Cerebellar nuclear complex (tissue), 1 donor: ENCODE data around the gene CHST14.

Experiments used
- DNase-seq, 2 experiments: peaks; one replicate each; lab custom pipeline; 2025; lab: John Stamatoyannopoulos, UW

The CHST14 gene, protein sequence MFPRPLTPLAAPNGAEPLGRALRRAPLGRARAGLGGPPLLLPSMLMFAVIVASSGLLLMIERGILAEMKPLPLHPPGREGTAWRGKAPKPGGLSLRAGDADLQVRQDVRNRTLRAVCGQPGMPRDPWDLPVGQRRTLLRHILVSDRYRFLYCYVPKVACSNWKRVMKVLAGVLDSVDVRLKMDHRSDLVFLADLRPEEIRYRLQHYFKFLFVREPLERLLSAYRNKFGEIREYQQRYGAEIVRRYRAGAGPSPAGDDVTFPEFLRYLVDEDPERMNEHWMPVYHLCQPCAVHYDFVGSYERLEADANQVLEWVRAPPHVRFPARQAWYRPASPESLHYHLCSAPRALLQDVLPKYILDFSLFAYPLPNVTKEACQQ

DNA sequence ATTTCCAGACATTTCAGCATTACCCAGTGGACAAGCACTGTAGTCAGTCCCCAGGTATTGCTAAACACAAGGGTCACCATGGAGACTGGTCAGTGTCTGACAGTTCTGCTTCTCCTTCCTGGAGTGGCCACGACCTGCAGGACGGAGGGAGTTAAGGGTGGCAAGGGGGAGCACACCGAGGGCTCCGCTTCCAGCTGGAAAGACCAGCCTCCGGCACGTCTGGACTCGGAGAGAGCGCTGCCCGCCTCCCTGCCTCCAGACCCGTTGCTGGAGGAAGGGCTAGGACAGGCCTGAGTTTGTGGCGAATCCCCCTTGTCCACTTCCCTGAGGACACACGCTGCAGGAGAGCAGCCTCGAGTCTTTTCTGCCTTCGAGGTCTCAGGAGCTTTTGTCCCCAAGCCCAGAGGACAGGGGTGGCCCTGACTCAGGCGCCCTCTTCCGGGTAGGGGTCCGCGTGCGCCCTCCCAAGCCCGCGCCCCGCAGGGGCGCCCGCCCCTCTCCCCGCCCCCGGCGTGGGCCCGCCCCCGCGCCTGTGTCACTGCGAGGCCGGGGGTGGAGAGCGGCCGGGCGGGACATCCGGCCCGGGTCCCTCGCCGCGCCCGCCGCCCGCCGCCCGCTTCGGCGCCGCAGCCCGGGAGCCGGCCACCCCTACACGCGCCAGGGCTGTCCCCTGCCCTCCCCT lies at the start of gene CHST14:
Gene CHST14, plus strand, starts transcription at position 562 of the 682 bp plus-strand sequence. CDS start 230 bp downstream, outside the sequence.
- DNase-seq, result no peak

GRCh38 chr15:40421246-40422157 lies 49.3 kb upstream of the CHST14 start:
- DNase-seq, result peak in 1 of 2 experiments; percentile 37

DNA sequence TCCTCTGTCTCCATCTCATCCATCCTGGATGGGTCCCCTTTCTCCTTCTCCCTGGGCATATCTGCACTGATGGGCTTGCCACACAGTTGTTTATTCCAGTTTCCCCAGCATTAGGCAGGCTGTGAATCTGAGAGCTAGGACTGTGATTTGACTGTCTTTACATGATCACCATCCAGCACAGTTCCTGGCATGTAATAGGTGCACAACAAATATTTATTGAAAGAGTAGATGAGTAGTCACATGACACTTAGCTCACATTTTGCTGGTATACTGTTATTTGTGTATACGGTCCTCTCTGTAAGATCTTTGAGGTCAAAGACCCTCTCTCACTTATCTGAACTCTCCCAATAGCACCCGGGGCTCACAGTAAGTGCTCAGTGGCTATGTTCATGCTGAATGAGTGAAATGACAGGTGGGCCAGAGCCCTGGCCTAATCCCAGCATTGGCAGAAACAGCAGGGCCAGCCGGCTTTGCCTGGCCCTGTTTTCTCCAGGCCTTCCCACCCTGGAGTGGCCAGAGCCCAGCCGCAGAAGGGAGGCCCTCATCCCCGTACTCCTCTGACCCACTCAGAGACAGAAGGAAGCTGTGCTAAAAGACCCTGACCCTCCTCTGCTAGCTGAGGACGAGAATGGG lies 46.2 kb upstream of the CHST14 start:
- no peak for DNase-seq

DNA sequence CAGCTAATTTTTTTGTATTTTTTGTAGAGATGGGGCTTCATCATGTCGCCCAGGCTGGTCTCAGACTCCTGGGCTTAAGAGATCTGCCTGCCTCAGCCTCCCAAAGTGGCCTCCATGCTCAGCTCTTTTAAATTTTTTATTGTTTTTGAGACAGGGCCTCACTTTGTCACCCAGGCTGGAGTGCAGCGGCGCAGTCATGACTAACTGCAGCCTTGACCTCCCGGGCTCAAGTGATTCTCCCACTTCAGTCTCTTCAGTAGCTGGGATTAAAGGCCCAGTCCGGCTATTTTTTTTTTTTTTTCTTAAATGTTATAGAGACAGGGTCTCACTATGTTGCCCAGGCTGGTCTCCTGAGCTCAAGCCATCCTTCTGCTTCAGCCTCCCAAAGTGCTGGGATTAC lies 45.1 kb upstream of the CHST14 start:
- DNase-seq, result no peak

DNA sequence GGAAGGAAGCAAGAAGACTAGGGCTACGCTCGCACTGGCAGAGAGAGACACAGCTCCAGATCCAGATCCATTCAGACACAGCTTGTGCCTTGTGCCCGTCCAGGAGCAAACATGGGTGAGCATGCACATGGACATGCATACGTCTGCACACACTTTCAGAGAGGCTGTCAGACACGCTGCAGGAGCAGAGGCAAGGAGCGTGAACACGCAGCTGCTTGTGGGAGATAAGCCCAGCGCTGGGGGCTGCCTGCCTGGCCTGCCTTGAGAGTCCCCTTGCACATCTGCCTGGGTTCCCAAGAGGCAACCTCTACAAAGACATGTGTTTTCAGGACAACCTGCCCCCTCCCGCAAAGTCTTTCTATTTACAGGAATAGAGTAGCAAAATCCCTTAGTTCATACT lies 43.6 kb upstream of the CHST14 start:
- no peak for DNase-seq

GRCh38 chr15:40428185-40428584 lies 42.6 kb upstream of the CHST14 start:
- no peak for DNase-seq

DNA sequence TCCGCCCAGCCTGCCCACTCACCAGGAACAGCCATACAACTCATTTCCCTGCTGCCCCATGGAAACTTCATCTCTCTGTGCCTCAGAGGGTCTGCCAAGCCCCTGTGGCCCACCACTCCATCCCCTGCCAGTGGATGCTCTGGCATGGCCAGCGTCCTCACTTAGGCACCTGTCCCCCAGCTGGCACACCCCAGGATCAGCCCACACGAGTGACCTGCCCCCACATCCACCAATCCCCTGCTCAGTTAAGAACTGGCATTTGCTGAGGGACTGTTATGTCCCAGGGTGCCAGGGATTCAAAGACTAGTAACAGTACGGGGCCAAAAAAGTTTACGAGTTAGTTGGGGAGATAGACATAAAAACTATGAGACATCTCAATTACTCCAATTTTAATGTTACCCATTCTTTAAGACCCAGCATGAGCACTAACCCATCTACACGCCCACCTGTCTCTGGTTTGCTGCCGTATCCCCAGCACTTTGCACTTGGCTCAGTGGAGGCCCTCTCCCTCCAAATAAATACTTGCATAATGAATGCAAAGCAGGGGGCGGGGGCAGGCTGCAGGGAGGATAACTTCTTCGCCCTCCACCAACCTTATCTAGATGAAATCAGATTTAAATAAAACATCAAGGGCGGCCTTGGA lies 41.6 kb upstream of the CHST14 start:
- DNase-seq, result no peak

DNA sequence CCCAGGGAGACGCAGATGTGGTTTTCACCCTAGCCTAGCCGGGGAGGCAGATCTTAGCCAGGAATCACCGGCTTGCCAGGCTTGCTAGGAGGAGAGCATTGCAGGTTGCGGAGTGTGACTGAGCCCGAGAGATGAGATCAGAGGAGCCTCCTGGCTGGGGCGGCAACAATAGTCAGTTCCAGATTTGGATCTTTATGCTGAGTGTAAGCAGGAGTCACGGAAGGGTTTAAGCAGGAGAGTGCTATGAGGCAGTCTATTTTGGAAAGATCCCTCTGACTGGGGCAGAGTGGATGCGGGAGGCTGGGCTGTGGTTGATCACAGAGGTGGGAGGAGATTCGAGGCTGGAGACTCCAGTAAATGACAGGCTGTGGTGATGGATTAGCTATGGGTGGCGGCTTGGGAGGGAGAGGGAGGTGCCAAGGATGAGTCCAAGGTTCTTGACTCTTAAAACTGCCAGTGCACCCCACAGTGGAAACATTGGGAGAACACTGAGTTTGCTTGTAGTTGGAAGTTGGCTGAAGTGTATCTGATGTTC lies 40.4 kb upstream of the CHST14 start:
- no peak for DNase-seq

GRCh38 chr15:40435023-40435709 lies 35.6 kb upstream of the CHST14 start:
- DNase-seq, result no peak

DNA sequence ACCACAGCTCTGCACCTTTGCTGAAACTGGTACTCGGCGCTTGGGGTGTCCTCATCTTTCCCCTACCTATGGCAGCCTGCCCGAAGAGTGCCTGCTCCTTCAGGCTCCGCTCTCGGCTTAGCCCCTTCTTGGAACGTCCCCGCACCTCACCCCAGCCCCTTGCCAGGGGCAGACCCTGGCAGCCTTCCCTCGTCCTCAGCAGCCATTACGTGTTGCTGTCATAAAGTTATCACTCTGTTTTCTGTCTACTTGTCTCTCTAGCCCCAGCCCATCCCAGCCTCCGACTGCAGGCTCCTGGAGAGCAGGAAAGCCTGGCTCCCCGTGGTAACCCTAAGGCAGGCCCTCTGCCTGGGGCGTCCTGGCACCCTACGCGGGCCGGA lies 35.1 kb upstream of the CHST14 start:
- DNase-seq, result no peak

GRCh38 chr15:40436116-40436891 lies 34.5 kb upstream of the CHST14 start:
- no peak for DNase-seq

- DNase-seq, result no peak
These were observed 33.7 kb upstream of the CHST14 start for GRCh38 chr15:40436892-40437751.

DNA sequence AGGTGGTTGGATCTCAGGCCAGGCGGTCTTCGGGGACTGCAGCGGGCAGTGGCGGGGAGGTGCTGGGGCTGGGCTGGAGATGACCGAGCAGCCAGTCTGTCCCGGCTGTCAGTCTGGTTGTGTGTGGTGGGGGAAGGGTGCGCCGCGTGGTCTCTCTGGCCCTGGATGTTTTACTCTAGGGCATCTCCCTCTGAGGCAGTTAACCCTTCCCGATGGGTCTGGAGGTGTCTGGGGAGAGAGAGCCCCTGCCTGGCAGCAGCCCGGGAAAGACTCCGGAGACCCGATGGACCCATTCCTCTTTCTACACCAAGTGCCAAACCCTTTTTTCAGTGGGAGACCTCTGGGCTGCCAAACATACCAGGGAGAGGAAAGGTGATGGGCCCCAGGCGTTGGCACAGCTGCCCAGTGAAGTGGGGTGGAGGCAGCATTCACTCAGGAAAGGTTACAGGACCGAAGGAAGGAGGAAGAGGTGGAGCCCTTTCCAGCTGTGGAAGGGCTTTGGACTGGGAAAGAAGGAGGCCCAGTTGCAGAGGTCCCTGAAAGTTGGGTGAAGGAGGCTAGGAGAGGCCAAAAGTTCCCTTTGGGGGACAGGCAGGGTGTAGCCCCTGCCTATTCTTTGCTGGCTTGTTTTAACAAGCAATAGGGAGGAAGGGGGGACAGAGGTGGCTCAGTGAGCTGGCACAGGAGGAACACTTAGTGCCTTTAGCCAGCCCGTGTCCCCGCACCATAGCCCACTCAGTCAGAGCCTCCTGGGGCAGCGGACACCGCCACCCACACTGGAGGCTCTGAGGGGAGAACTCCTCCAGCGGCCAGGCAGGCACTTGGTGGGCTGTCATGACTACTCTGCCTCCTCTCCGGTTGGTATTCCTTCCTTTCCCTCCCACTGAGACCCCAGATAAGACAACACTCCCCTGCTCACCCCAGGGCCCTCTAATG lies 32.8 kb upstream of the CHST14 start:
- DNase-seq, result no peak

- DNase-seq, result no peak
These were observed 32.1 kb upstream of the CHST14 start for GRCh38 chr15:40438712-40439111.

DNA sequence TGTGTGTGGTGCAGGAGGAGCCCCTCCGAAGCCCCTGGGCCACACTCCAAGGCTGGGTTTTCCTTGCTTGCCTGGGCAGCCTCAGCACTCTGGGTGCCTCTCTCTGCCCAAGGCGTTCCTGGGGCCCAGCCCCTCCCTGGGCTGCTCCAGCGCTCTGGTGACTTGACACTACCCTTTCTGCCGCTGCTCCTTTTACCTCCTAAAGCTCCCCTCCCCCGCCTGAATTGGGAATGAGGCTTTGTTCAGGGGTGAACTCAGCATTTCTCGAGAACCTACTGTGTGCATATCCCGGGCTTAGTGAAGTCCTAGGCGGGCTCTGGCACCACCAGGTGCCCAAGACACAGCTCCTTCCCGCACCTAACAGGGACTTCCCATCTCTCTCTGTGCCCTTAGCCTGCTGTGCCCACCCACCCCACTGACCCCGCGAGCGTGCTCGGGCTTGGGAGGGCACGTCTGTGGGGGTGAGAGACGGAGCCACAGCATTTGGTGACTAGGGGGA lies 31.3 kb upstream of the CHST14 start:
- DNase-seq, result no peak

- no peak for DNase-seq
These were observed 30.6 kb upstream of the CHST14 start for GRCh38 chr15:40439960-40440742.
